Fibroblast of lung (primary cell): Measurements from ENCODE around the gene SLC6A20. TPM values are rescaled to one million over a fixed set of nuclear protein-coding genes. Genes with fewer than 3 reads are reported as not detected.

Experiments used
- DNase-seq, 2 donors: peaks; one replicate each; pipeline versions ENCODE4 v3.0.0 to v3.0.0-alpha.2; 2010; ENCODE audit warnings: low read depth in 2 of 2
- H2AFZ ChIP-seq: 2 replicates; pipeline ENCODE4 v1.5.1; 2012; ENCODE audit warnings: low read length, control low read depth, inconsistent platforms
- H3K27ac ChIP-seq: 2 replicates; pipeline ENCODE4 v1.5.1; 2011; ENCODE audit warnings: low read length, control low read depth; ENCODE audit not compliant: insufficient read depth
- H3K27me3 ChIP-seq: 2 replicates; pipeline ENCODE4 v1.5.1; 2011; ENCODE audit warnings: mild to moderate bottlenecking, low read length; ENCODE audit not compliant: control insufficient read depth, insufficient read depth
- H3K36me3 ChIP-seq: 2 replicates; pipeline ENCODE4 v1.5.1; 2011; ENCODE audit warnings: low read length; ENCODE audit not compliant: control insufficient read depth, insufficient read depth
- H3K4me1 ChIP-seq: 2 replicates; pipeline ENCODE4 v1.5.1; 2011; ENCODE audit warnings: low read length; ENCODE audit not compliant: control insufficient read depth, insufficient read depth; ENCODE audit errors: extremely low read depth
- H3K4me2 ChIP-seq: 2 replicates; pipeline ENCODE4 v1.5.1; 2011; ENCODE audit warnings: low read length, control low read depth; ENCODE audit not compliant: insufficient read depth; ENCODE audit errors: extremely low read depth
- H3K4me3 ChIP-seq, 4 experiments: fragments of 200-600 bp in 1 of 4; sonication (generic) in 1 of 4; replicated peaks in 1 of 4; 2 replicates each; pipeline ENCODE4 v1.5.1; 2011 to 2016; ENCODE audit warnings: low read length in 4 of 4, low read depth in 3 of 4, mild to moderate bottlenecking in 3 of 4, control low read depth in 2 of 4, inconsistent platforms in 1 of 4, mixed read lengths in 1 of 4; ENCODE audit not compliant: insufficient read depth in 1 of 4; ENCODE audit errors: control extremely low read depth in 1 of 4
- H3K79me2 ChIP-seq: 2 replicates; pipeline ENCODE4 v1.5.1; 2012; ENCODE audit warnings: mild to moderate bottlenecking, low read length, inconsistent platforms; ENCODE audit not compliant: control insufficient read depth, insufficient read depth
- H3K9ac ChIP-seq: 2 replicates; pipeline ENCODE4 v1.5.1; 2011; ENCODE audit warnings: mild to moderate bottlenecking, low read length, control low read depth; ENCODE audit not compliant: insufficient read depth
- H3K9me3 ChIP-seq: 2 replicates; pipeline ENCODE4 v1.5.1; 2012; ENCODE audit warnings: low read depth, low read length; ENCODE audit not compliant: control insufficient read depth, insufficient read depth
- H4K20me1 ChIP-seq: 2 replicates; pipeline ENCODE4 v1.5.1; 2011; ENCODE audit warnings: low read length; ENCODE audit not compliant: control insufficient read depth, insufficient read depth; ENCODE audit errors: extremely low read depth
- CTCF ChIP-seq, 2 donors: IDR thresholded peaks in 1 of 2; conservative IDR thresholded peaks in 1 of 2; 1 replicate in 1 of 2; 2 replicates in 1 of 2; pipeline ENCODE4 v1.5.1; 2011 to 2012; ENCODE audit warnings: low read length in 2 of 2, control low read depth in 1 of 2, inconsistent platforms in 1 of 2, low read depth in 1 of 2, mild to moderate bottlenecking in 1 of 2
- EZH2 ChIP-seq: IDR thresholded peaks from 2 replicates; pipeline ENCODE4 v1.5.1; 2012; ENCODE audit warnings: low read length, control low read depth, mild to moderate bottlenecking; ENCODE audit errors: missing control alignments
- polyA plus RNA-seq, 2 donors: library from polyadenylated mRNA; depleted of rRNA in 1 of 2; stranded (reverse) in 1 of 2; unstranded in 1 of 2; fragments of >200 nt; gene quantifications; 2 replicates each; pipeline ENCODE4 v1.2.1, GENCODE V29; 2011 to 2012; ENCODE audit warnings: missing spikeins in 1 of 2
- total RNA-seq: library from RNA; depleted of rRNA; stranded (reverse); fragments of >200 nt; gene quantifications from 2 replicates; pipeline ENCODE4 v1.2.1, GENCODE V29; 2014

The SLC6A20 gene
- total and polyA plus RNA-seq, 2 donors (not counting 1 experiment from before 2014, with no cell fraction given): not detected

- Histone ChIP-seq H3K4me3 (no peak overlapping the region), H3K79me2 (no peaks in the 10 kb centered on the region), H3K27me3 (peaks cover 27% of the 10 kb centered on the region), H3K4me2 (no peak overlapping the region), H3K36me3 (no peaks in the 10 kb centered on the region), H3K4me1 (no peaks in the 10 kb centered on the region), H3K27ac (no peak overlapping the region), H4K20me1 (no peaks in the 10 kb centered on the region), H3K9ac (no peak overlapping the region), H2AFZ (no peak overlapping the region), H3K9me3 (no peaks in the 10 kb centered on the region)
- DNase-seq: no peak
- TF ChIP-seq CTCF (conservative IDR thresholded peaks at IDR 0.05 in 1 of 2, IDR thresholded peaks at IDR 0.05 in 1 of 2; ENCODE audit: low read depth in 1 of 2, low read length in 2 of 2) (no peak), EZH2 (no peak)
Measured at GRCh38 chr3:45779746-45780735, 16.3 kb downstream of the SLC6A20 start.

DNA sequence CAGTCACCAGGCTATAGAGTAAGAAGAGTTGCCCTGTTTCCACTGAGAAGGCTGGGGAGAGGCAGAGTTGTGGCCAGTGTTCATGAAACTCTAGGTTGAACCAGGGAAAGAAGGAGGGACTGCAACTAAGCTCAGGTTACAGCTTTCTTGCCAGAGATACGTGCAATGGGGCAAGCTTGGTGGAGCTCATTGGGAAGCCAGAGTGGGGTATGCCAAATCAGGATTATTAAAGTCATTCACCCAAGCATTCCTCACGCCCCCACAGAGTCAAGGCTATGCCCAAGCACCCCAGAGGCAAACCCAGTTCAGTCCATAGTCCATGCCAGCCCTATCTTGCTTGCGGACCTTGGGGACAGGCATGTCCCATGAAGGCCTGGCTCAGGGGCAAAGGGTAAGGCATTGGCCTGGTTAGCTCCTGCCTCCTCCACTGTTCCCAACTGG is 17.6 kb downstream of the SLC6A20 start:
- H3K27ac ChIP-seq: no peak overlapping the region
- H2AFZ ChIP-seq: no peak overlapping the region
- H3K4me1 ChIP-seq: no peaks in the 10 kb centered on the region
- H3K4me3 ChIP-seq: no peak overlapping the region
- no peak overlapping the region for H3K9ac ChIP-seq
- peaks cover 31% of the 10 kb centered on the region for H3K27me3 ChIP-seq
- H3K79me2 ChIP-seq: no peaks in the 10 kb centered on the region
- no peaks in the 10 kb centered on the region for H3K9me3 ChIP-seq
- H3K36me3 ChIP-seq: no peaks in the 10 kb centered on the region
- no peak for TF ChIP-seq CTCF (conservative IDR thresholded peaks at IDR 0.05 in 1 of 2, IDR thresholded peaks at IDR 0.05 in 1 of 2; ENCODE audit: low read depth in 1 of 2, low read length in 2 of 2)
- H4K20me1 ChIP-seq: no peaks in the 10 kb centered on the region
- DNase-seq: no peak
- H3K4me2 ChIP-seq: no peak overlapping the region

- no peaks in the 10 kb centered on the region for H3K4me1 ChIP-seq
- no peak overlapping the region for H3K4me2 ChIP-seq
- H4K20me1 ChIP-seq: no peaks in the 10 kb centered on the region
- H3K79me2 ChIP-seq: no peaks in the 10 kb centered on the region
- H3K9me3 ChIP-seq: no peaks in the 10 kb centered on the region
- DNase-seq: no peak
- TF ChIP-seq EZH2 (no peak), CTCF (conservative IDR thresholded peaks at IDR 0.05 in 1 of 2, IDR thresholded peaks at IDR 0.05 in 1 of 2; ENCODE audit: low read depth in 1 of 2, low read length in 2 of 2) (no peak)
- no peak overlapping the region for H3K4me3 ChIP-seq
- H3K9ac ChIP-seq: no peak overlapping the region
- no peak overlapping the region for H2AFZ ChIP-seq
- H3K36me3 ChIP-seq: no peaks in the 10 kb centered on the region
- peaks cover 31% of the 10 kb centered on the region for H3K27me3 ChIP-seq
- no peak overlapping the region for H3K27ac ChIP-seq
Measured at GRCh38 chr3:45777746-45778386, 18.5 kb downstream of the SLC6A20 start.
